Hepatocyte (in vitro differentiated cells): ENCODE data around the gene RDH13. TPM values are rescaled to one million over a fixed set of nuclear protein-coding genes. Genes with fewer than 3 reads are reported as not detected.

Experiments
- DNase-seq: peaks from one replicate; pipeline ENCODE4 v3.0.0-alpha.2; 2016; ENCODE audit warnings: low spot score
- H2AFZ ChIP-seq: fragments of 200-600 bp; sonication (generic); 2 replicates; pipeline ENCODE4 v1.6.0; 2016; ENCODE audit warnings: antibody characterized with exemption, mild to moderate bottlenecking
- H3K27ac ChIP-seq: fragments of 200-600 bp; sonication (generic); 2 replicates; pipeline ENCODE4 v1.5.1; 2016; ENCODE audit warnings: mild to moderate bottlenecking
- H3K27me3 ChIP-seq: fragments of 200-600 bp; sonication (generic); 2 replicates; pipeline ENCODE4 v1.6.1; 2016
- H3K36me3 ChIP-seq: fragments of 200-600 bp; sonication (generic); replicated peaks from 2 replicates; pipeline ENCODE4 v1.5.1; 2016; ENCODE audit warnings: low read depth; ENCODE audit not compliant: insufficient read depth
- H3K4me1 ChIP-seq: fragments of 200-600 bp; sonication (generic); 2 replicates; pipeline ENCODE4 v1.5.1; 2016; ENCODE audit warnings: mild to moderate bottlenecking, moderate library complexity; ENCODE audit not compliant: insufficient read depth
- H3K4me2 ChIP-seq: fragments of 200-600 bp; sonication (generic); 2 replicates; pipeline ENCODE4 v1.6.0; 2016
- H3K4me3 ChIP-seq: fragments of 200-600 bp; sonication (generic); 2 replicates; pipeline ENCODE4 v1.5.1; 2016; ENCODE audit warnings: mild to moderate bottlenecking
- H3K79me2 ChIP-seq: fragments of 200-600 bp; sonication (generic); 2 replicates; pipeline ENCODE4 v1.6.0; 2017; ENCODE audit warnings: mild to moderate bottlenecking
- H3K9me2 ChIP-seq: fragments of 200-600 bp; sonication (generic); replicated peaks from 2 replicates; pipeline ENCODE4 v1.6.0; 2017; ENCODE audit warnings: mild to moderate bottlenecking; ENCODE audit not compliant: insufficient read depth
- H3K9me3 ChIP-seq: fragments of 200-600 bp; sonication (generic); 2 replicates; pipeline ENCODE4 v1.5.1; 2016; ENCODE audit warnings: low read depth, mild to moderate bottlenecking
- H4K20me1 ChIP-seq: fragments of 200-600 bp; sonication (generic); 2 replicates; pipeline ENCODE4 v1.6.0; 2016; ENCODE audit warnings: mild to moderate bottlenecking; ENCODE audit not compliant: insufficient read depth, poor library complexity, severe bottlenecking
- EZH2 ChIP-seq: fragments of 200-600 bp; sonication (generic); IDR thresholded peaks from 2 replicates; pipeline ENCODE4 v1.6.1; 2016; ENCODE audit warnings: antibody characterized with exemption, mild to moderate bottlenecking, borderline replicate concordance
- EZH2phosphoT487 ChIP-seq: fragments of 200-600 bp; sonication (generic); IDR thresholded peaks from one replicate; pipeline ENCODE4 v1.6.1; 2018; ENCODE audit warnings: antibody characterized with exemption, mild to moderate bottlenecking, low read depth, moderate library complexity; ENCODE audit not compliant: unreplicated experiment, severe bottlenecking
- WGBS: methylation state at CpG from one replicate; pipeline ENCODE4 v1.1.6; 2016; ENCODE audit warnings: low lambda C conversion rate; ENCODE audit errors: missing lambda C conversion rate; 5-methylcytosine and 5-hydroxymethylcytosine counted together
- polyA plus RNA-seq: library from polyadenylated mRNA; unstranded; fragments of >200 nt; fragmentation: Nextera tagmentation; extraction: Ambion mirVana; gene quantifications from 2 replicates; pipeline ENCODE4 v1.2.1, GENCODE V29; 2016
- total RNA-seq: library from RNA; depleted of rRNA; stranded (reverse); fragments of >200 nt; gene quantifications from 2 replicates; pipeline ENCODE4 v1.2.3, GENCODE V29; 2014
- TF ChIP-seq, protein P1 (sequence below): fragments of 200-600 bp; sonication (generic); IDR thresholded peaks from 2 replicates; pipeline ENCODE4 v1.5.1; 2016; ENCODE audit warnings: antibody characterized with exemption, mild to moderate bottlenecking; ENCODE audit not compliant: poor library complexity

Gene RDH13
- total and polyA plus RNA-seq, 2 experiments from 2014 or later = 17.3 to 17.7 TPM

DNA sequence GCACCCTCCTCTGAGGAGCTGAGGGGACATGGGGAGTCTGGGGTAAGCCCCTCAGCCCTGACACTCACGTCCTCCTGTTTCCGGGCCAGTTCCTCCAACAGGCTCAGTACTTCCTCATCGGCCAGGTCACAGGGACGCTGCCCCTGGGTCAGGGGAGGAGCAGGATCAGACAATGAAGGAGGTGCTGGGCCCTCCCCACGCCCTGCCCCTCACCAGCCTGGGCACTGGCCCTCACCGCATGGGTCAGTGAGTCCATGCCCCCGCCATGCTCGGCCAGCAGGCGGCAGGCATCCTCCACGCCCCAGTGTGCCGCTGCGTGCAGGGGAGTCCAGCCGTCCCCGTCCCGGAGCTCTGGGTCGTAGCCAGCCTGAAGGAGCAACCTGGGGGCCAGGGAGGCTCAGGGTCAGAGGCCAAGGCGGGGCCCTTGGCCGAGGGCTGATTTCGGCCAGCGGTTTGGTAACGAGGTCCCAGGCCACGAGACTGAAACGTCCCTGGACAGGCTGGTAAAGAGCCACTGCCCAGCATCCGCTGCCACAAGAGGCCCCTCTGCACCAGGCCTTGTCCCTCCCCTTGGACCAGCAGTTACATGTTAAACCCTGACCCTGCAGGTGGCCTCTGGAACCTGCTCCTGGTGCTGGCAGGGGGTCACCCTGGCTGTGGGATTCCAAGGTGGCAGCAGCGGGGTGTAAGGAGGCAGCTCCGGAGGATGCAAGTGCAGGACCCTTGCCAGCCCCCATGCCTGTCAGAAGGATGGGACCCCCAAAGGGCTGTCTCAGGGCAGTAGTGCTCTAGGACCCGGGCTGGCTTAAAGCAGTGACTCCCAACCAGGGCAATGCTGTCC, 36.0 kb upstream of the RDH13 start:
- 96% methylated on average over 26 of the region's 27 CpGs for WGBS

DNA sequence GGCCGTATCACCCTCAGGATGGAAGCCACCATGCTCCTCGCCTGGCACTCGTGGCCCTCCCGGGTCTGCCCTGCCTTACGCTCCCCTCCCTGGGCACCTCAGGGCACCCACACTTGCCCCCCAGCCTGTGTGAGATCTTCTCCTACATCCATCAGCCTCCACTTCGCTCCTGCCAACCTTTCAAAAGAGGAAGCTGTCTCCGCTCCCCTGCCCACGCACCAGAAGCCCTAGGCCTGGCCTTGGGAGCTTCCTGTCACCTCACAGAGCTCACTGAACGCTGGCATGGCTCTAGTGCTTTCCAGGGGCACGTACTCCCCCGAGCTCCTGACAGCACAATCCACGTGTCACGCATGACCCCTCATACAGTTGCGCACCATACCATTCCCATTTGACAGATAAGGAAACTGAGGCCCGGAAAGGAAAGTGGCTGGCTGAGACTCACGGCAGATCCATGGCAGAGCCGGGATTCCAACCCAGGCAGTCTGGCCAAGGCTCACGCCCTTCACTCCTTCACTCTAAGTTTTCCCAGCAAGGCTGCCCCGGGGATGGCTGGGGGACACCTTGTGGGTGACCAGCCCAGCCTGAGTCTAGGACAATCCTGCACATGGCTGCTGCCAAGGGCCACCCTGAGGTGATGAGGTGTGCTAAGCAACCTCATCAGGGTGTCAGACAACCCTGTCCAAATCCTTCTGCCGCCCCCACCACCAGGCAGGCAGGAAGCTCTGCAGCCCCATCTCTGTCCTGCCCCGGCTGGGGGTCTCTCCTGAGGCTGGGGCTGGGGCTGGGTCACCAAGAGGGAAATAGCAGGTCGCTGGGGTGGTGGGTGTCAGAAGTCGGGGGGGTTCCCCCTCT, 35.1 kb upstream of the RDH13 start:
- Histone ChIP-seq H3K4me3 (no peak overlapping the region), H3K4me1 (no peaks in the 10 kb centered on the region), H3K27ac (no peak overlapping the region), H3K79me2 (peaks cover 6% of the 10 kb centered on the region), H3K9me3 (no peaks in the 10 kb centered on the region), H3K4me2 (no peak overlapping the region), H3K36me3 (no peaks in the 10 kb centered on the region), H3K27me3 (no peaks in the 10 kb centered on the region), H4K20me1 (peaks cover 2% of the 10 kb centered on the region), H3K9me2 (no peaks in the 10 kb centered on the region), H2AFZ (no peak overlapping the region)
- TF ChIP-seq EZH2phosphoT487 (no peak), EZH2 (no peak)
- TF ChIP-seq, protein P1, sequence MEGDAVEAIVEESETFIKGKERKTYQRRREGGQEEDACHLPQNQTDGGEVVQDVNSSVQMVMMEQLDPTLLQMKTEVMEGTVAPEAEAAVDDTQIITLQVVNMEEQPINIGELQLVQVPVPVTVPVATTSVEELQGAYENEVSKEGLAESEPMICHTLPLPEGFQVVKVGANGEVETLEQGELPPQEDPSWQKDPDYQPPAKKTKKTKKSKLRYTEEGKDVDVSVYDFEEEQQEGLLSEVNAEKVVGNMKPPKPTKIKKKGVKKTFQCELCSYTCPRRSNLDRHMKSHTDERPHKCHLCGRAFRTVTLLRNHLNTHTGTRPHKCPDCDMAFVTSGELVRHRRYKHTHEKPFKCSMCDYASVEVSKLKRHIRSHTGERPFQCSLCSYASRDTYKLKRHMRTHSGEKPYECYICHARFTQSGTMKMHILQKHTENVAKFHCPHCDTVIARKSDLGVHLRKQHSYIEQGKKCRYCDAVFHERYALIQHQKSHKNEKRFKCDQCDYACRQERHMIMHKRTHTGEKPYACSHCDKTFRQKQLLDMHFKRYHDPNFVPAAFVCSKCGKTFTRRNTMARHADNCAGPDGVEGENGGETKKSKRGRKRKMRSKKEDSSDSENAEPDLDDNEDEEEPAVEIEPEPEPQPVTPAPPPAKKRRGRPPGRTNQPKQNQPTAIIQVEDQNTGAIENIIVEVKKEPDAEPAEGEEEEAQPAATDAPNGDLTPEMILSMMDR = no peak
- no peak for DNase-seq
- WGBS = over 99% methylated on average over 23 of the region's 23 CpGs

More for the DNA sequence above, 36.0 kb upstream of the RDH13 start:
- H3K9me3 ChIP-seq = no peaks in the 10 kb centered on the region
- no peak overlapping the region for H3K4me3 ChIP-seq
- DNase-seq = no peak
- H3K4me2 ChIP-seq = no peak overlapping the region
- TF ChIP-seq EZH2phosphoT487 (no peak), EZH2 (no peak)
- TF ChIP-seq, protein P1 = no peak
- peaks cover 13% of the 10 kb centered on the region for H3K79me2 ChIP-seq
- peaks cover 2% of the 10 kb centered on the region for H4K20me1 ChIP-seq
- no peak overlapping the region for H3K27ac ChIP-seq
- no peaks in the 10 kb centered on the region for H3K36me3 ChIP-seq
- no peaks in the 10 kb centered on the region for H3K9me2 ChIP-seq
- no peak overlapping the region for H2AFZ ChIP-seq
- H3K27me3 ChIP-seq = no peaks in the 10 kb centered on the region
- H3K4me1 ChIP-seq = no peaks in the 10 kb centered on the region

DNA sequence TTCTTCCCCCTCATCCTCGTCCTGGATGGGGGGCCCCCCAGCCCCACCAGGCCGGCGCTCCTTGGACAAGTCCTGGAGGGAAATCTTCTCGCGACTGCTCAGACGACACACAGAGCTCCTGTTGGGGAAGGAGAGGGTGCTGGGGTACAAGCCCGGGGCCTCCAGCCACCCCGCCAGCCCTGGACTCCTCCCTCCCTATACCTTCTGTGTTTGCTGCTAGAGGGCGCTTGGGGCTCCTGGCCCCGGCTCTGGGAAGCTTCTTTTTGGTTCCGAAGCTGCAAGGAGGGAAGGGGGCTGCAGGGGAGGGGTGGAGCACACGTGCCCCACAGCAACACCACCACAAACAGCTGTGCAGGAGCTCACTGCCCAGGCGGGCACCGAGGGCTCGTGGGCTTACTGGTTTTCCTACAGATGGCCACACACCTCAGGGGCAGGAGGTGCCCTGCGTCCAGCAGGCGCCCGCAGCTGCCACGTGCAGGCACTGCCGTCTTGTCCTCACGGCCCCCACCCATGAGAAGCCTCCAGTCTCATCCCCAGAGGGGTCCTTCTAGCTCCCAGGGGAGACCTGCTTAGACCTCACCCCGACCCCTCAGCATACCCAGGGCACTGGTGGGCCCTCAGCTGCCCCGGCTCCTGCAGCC, 33.2 kb upstream of the RDH13 start:
- Histone ChIP-seq H3K36me3 (no peaks in the 10 kb centered on the region), H3K27ac (no peak overlapping the region), H3K9me2 (no peaks in the 10 kb centered on the region), H3K4me1 (no peaks in the 10 kb centered on the region), H3K27me3 (no peaks in the 10 kb centered on the region), H4K20me1 (peaks cover 2% of the 10 kb centered on the region), H3K4me3 (no peak overlapping the region), H2AFZ (no peak overlapping the region), H3K4me2 (no peak overlapping the region), H3K79me2 (no peaks in the 10 kb centered on the region), H3K9me3 (no peaks in the 10 kb centered on the region)
- TF ChIP-seq, protein P1 = no peak
- TF ChIP-seq EZH2phosphoT487 = no peak
- no peak for TF ChIP-seq EZH2
- no peak for DNase-seq
- 79% methylated on average over 17 of the region's 23 CpGs for WGBS
